Fibroblast of villous mesenchyme (primary cell): ENCODE data around the gene SUFU. TPM values are rescaled to one million over a fixed set of nuclear protein-coding genes. Genes with fewer than 3 reads are reported as not detected.

Experiments used
- DNase-seq: peaks from one replicate; pipeline ENCODE4 v3.0.0-alpha.2; 2010; ENCODE audit warnings: low read depth
- H3K4me3 ChIP-seq: 2 replicates; pipeline ENCODE4 v1.5.1; 2011; ENCODE audit warnings: low read depth, mild to moderate bottlenecking, low read length
- CTCF ChIP-seq: IDR thresholded peaks from 2 replicates; pipeline ENCODE4 v1.5.1; 2012; ENCODE audit warnings: low read depth, mild to moderate bottlenecking, low read length; ENCODE audit not compliant: insufficient read depth
- total RNA-seq: library from RNA; depleted of rRNA; stranded (reverse); fragments of >200 nt; gene quantifications from 2 replicates; pipeline ENCODE4 v1.2.3, GENCODE V29; 2012

Gene SUFU
- total RNA-seq, 1 donor, result 3.9 TPM

GRCh38 chr10:102647443-102648268, 143.9 kb downstream of the SUFU start:
- H3K4me3 ChIP-seq, result peak overlapping the region; percentile 97
- no peak for DNase-seq

GRCh38 chr10:102648269-102648888, 144.6 kb downstream of the SUFU start:
- DNase-seq, result no peak
- TF ChIP-seq CTCF, result no peak
- H3K4me3 ChIP-seq, result peak overlapping the region; percentile 97

More at GRCh38 chr10:102647443-102648268, 143.9 kb downstream of the SUFU start:
- TF ChIP-seq CTCF, result no peak

GRCh38 chr10:102648889-102649796, 145.4 kb downstream of the SUFU start:
- no peak for DNase-seq
- no peak for TF ChIP-seq CTCF
- H3K4me3 ChIP-seq, result peak overlapping the region; percentile 97

- peak overlapping the region; percentile 97 for H3K4me3 ChIP-seq
- DNase-seq, result no peak
- TF ChIP-seq CTCF, result no peak
Observed at GRCh38 chr10:102649797-102650654, 146.3 kb downstream of the SUFU start.

GRCh38 chr10:102650655-102651454, 147.1 kb downstream of the SUFU start:
- no peak overlapping the region for H3K4me3 ChIP-seq
- no peak for TF ChIP-seq CTCF
- no peak for DNase-seq
